HG03442 (cell line): Measurements from ENCODE around the gene SLC34A3.
A peak's percentile ranks its signal among the peaks of the same experiment; 100 is the strongest.
"Not testable (repeated sequence)": the region's sequence is repeated elsewhere in the genome, so short reads cannot be mapped to it uniquely, and the experiment has no call there.

ENCODE experiments used
- ATAC-seq: cut with Tn5 transposase; IDR thresholded peaks from one replicate; pipeline ENCODE4 v1.9.1; 2021; ENCODE audit warnings: mild to moderate bottlenecking, moderate library complexity; ENCODE audit not compliant: unreplicated experiment

The SLC34A3 gene

GRCh38 chr9:137241490-137242268, 11.0 kb downstream of the SLC34A3 start:
- ATAC-seq, result no peak

GRCh38 chr9:137242269-137243203, 11.8 kb downstream of the SLC34A3 start:
- no peak for ATAC-seq

GRCh38 chr9:137243266-137243625, 12.5 kb downstream of the SLC34A3 start:
- not testable (repeated sequence) for ATAC-seq

DNA sequence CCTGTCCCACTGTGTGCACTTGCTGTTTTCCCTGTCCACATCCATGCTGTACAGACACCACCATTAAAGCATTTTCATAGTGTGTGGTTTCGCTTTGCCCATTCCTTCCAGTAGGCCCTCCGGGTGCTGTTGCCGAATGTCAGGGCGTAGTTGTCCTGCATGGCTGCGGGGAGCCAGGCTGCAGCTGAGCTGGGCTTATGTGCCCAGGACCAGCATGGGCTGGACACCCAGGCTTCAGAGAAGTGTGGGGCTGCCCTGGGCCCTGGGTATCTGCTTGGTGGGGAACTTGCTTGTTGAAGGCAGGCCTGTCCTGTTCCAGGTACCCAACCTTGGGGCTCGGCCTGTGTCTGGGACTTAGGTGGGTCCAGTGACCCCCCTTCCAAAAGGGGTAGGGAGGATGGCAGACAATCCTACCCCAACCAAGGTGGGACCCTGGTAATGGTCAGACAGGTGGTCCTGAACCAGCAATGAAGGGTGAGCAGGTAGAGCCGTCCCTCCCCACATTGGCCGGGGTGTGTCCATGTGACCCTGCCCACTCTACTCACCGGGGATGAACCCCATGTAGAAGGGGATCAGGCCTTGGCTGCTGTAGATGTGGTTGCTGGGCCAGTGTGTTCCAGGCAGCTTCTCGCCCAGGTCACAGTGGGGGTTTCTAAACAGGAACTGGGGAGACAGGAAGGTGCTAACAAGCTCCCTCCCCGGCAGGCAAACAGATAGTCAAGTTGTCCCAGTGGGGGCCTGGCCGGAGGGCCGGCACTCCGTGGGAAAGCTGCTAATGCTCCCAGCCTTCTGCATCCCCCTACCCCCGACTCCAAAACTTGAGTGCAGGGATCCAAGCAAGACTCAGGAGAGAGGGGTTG, 13.2 kb downstream of the SLC34A3 start:
- ATAC-seq, result no peak

DNA sequence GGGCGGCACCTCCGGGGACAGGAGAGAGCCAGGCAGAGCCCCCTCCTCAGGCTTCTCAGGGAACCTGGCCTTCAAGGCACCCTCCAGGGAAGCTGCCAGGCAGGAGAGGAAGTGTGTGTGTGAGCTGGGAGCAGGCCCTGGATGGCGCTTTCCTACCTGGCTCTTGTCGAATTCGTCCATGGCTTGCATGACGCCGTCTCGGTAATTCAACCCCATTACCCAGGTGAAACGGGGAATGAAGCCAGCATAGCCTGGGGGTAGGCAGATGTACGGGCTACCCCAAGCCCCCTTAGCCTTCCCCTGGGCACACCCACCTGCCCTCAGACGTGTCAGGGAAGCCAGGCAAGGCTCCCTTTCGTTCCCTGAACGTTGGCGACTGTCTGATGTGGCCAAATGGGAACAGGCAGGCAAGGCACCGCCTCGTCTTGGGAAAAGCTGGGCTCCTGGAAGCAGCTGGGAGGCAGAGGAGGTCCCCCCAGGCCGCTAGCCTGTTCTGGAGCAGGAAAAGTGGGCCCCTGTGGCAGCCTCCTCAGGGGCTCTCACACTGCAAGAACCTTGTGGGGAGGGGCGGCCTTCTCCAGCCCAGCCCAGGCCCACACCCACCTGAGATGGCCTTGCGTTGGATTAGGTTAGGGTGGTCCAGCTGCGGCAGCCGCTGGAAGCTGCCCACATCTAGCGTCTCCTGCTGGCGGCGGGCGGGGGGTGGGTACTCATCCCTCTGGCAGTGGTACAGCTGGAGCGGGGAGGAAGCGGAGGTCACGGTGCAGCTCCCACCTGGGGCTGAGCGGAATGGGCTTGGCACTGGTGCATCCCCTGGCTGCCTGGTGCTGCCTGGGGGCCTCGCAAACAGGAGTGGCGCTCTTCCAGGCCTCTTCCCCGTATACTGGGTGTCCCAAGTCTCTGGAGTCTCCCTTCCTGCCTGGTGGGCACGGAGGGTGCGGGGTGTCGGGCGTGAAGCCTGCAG, 14.1 kb downstream of the SLC34A3 start:
- ATAC-seq, result no peak

- ATAC-seq, result no peak
Observed at GRCh38 chr9:137245450-137246421, 15.0 kb downstream of the SLC34A3 start.

GRCh38 chr9:137247135-137247915, 16.6 kb downstream of the SLC34A3 start:
- ATAC-seq, result no peak

DNA sequence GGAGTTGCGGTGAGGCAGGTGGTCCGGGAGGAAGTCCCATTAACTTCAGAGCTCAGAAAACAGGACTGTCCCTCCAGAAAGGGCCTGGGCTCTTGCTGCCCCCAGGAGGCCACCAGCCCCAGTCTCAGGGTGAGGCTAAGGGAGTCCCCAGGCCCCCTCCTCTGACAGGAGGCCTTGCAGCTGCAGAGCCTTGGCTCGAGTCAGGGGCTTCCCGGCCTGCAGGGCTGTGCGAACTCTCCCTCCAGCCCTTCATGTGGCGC, 17.1 kb downstream of the SLC34A3 start:
- no peak for ATAC-seq

DNA sequence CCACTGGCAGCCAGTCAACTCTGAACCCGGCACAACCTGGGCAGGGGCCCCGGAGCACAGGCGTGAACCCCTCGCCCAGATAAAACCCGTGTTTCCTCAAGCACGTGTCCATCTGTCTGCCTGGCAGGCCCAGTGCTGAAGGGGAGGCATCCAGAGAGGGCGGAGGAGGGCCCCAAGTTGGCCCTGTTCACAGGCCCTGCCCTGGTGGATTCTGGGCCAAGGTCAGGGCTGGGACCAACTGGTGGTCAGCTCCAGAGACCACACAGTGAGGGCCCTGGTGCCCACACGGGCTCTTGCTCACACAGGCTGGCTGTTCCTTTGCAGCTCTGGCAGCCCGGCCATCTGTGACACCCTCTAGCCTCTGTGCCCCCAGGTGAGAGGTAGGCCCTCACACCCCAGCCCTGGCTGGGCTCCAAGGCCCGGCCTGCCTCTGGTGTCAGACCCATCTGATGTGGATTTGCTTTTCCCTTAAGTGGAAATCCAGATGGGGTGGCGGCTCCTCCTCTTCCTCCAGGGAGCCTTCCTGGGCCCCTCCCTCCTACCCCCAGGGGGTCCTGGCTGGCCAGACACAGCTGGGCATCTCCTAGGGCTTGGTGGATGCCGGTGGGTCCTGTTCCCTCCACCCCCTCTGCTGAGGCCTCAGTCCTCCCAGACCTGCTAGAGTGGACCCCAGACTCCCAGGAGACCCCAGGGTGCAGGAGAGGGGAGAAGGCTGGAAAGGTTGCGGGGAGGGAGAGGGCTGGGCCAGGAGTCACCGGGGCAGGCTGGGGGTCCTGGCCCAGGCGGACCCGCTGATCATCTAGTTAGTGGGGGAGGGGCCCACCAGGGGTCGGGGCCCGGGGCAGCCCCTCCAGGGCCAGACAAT, 19.9 kb downstream of the SLC34A3 start:
- ATAC-seq, result no peak

DNA sequence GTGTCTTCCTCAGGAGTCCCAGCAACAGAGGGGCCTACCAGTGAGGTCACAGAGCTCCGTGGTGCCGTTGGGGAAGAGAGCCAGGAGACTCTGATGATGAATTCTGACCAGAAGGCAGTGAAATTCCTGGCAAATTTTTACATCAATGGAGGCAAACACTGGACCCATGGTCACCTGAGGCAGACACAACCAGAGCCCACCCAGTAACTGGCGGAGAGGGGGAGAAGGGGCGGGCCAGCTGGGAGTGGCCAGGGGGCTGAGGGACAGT, 20.4 kb downstream of the SLC34A3 start, which contains the start of gene STPG3:
Gene STPG3, plus strand, starts transcription at position 93 of the 268 bp plus-strand sequence. Its CDS starts 1 bp downstream, at position 94.
- ATAC-seq, result no peak

DNA sequence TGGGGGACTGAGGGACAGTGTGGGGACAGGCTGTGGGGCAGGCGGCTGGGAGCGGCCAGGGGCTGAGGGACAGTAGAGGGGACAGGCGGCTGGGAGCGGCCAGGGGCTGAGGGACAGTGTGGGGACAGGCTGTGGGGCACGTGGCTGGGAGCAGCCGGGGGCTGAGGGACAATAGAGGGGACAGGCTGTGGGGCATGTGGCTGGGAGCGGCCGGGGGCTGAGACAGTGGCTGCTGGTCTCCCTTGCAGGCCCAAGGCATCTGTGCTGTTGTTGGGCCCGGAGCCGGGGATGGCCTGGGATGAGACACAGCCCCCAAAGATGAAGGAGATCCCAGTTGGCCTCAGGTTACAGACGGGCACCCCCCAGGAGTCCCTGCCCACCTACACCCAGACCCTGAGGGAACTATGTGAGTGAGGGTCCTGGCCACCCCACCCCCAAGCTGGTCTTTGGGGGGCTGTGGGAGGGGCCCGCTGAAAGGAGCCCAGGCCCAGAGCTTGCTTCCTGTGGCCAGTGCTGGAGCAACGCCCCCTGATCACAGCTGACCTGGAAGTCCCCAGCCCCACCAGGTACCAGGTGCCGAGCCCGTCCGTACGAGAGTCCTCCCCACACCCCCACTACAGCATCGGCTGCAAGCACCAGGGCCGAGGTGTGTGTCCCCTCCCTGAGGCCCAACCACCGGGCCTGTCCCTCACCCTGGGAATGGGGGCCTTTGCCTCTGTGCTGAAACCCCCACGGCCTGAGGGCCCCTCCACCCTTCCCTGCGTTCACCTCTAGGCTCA, 21.0 kb downstream of the SLC34A3 start:
- no peak for ATAC-seq

DNA sequence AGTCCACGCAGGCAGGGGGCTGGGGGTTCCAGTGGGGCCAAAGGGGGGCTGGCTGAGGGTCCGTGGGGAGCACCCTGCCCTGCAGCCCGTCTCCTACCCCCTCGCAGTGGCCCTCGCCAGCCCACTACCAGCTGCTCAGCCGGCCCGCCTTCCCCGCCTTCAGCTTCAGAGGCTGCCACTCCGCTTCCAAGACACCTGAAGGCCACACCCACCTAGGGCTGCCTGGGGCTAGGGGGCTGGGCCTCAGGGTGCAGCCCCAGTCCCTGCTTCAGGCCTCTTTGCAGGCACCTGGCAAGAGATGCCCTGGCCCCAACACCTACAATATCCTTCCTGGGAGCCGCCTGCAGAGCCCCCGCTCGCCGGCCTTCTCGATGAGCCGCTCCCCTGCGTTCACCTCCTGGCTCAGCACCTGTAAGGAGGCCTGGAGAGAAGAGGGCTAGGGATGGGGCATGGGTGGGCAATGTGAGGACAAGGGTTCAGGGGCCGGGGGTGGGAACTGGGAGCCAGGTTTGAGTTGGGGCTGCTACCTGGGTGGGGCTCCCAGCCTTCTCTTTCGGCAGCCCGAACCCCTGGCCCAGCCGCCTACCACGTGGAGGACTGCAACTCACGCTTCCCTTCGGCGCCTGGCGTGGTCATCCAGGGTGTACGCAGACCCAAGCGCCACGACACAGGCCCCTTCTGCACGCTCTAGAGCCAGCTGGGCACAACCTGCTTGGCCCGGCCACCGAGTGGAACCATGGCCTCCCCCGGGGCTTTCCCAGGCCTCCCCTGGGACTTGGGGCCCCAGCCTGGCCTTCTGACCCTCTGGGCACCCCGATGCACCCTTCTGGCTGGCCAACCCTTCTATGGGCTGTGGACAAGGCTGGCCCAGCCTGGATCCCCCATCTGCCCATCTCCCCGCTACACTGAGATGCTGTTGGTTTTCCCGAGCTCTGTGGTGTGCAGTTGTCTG, 22.1 kb downstream of the SLC34A3 start:
- ATAC-seq, result no peak

GRCh38 chr9:137253717-137254623, 23.3 kb downstream of the SLC34A3 start:
- ATAC-seq, result no peak

DNA sequence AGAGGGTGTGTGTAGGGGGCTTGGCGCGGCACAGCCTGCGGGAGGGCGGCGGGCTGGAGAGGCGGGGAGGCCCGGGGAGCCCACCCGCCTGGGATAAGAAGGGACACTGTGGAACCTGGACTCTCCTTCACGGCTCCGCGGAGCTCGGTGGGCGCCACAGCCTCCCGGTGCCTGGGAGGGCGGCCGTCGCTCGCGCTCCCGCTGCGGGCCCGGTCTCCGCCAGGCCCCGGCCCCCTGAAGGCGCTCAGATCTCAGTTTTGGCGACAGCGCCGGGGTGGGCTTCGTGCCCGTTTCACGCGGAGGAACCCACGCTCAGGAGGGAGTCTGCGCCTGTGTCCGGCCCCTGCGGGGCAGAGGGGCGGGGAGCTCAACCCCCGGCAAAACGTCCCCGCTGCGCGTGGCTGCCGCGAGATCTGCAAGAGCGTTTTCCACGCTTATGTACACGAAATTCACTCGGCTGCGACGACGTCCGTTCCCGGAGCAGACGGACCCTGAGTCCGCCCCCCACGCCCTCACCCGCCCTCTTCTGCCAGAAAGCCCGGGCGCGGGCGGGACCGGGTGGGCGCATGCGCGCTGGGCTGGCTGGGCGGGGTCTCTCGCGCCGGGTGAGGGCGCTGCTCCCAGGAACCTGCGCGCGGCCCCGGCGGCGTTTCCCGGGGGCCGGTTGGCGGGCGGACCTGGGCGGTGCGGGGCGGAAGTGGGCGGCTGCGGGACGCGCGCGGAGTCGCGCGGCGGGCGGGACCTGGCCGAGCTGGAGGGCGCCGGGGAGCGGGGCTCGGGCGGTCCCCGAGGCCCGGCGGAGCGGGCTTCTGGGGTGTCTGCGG, 24.1 kb downstream of the SLC34A3 start, which contains the start of gene NELFB:
Gene NELFB, plus strand, starts transcription at position 704 of the 824 bp plus-strand sequence.
- ATAC-seq, result peak; percentile 69
